ENCODE results near the gene CHI3L2. TPM values are rescaled to one million over a fixed set of nuclear protein-coding genes. Genes with fewer than 3 reads are reported as not detected.

The CHI3L2 gene
- total RNA-seq, 6 donors from 2014 or later = 2.1 to 115 (median 21.3) TPM

DNA sequence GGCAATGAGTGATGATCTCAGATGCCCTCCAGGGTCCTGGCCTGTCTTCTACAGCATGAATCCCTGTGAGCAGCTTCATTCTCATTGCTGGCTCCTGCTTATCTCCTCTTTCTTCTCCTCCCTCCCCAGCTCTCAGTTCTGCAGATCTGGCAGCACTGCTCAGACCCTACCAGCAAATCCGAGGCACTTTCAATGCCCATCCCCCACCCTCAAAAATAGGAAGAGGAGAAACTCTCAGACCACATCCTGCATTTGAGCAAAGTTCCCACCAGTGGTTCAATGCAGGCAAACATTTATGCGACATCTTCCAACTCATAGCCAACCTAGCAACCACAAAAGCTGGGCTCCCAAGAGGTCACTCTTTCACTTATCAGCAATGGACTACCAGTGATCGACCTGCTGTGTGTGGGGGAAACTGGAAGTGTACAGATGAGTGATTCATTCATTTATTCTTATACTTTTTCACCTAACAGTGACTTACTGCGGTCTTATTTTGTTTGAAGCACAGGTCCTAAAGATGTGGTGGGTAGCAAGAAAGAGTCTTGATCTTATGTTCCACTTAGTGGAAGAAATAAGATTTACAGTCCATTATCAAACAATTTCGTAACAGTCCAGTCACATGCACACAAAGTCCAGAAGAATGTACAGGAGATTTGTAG is 5.8 kb upstream of the CHI3L2 start:
- 46 to 58% methylated on average over 5 of the region's 5 CpGs for WGBS, 2 donors
- no peak overlapping the region for H3K4me3 ChIP-seq
- peak in 1 of 2 donors; percentile 40 for DNase-seq
- no peaks in the 10 kb centered on the region for H3K27me3 ChIP-seq
- peak overlapping the region in 3 of 4 donors; percentile 22 to 63 (median 37) for H3K27ac ChIP-seq
- H3K4me1 ChIP-seq = peaks cover 13 to 34% (median 26%) of the 10 kb centered on the region in 4 donors
- no peaks in the 10 kb centered on the region for H3K36me3 ChIP-seq
- no peaks in the 10 kb centered on the region for H3K9me3 ChIP-seq
- TF ChIP-seq EP300 (IDR thresholded peaks at IDR 0.05) = no peak
- TF ChIP-seq POLR2AphosphoS5 (IDR thresholded peaks at IDR 0.05) = peak in 1 of 2 donors; percentile 13
- peak; percentile 20 to 39 for ATAC-seq (ENCODE audit: low FRiP score in 2 of 2)

DNA sequence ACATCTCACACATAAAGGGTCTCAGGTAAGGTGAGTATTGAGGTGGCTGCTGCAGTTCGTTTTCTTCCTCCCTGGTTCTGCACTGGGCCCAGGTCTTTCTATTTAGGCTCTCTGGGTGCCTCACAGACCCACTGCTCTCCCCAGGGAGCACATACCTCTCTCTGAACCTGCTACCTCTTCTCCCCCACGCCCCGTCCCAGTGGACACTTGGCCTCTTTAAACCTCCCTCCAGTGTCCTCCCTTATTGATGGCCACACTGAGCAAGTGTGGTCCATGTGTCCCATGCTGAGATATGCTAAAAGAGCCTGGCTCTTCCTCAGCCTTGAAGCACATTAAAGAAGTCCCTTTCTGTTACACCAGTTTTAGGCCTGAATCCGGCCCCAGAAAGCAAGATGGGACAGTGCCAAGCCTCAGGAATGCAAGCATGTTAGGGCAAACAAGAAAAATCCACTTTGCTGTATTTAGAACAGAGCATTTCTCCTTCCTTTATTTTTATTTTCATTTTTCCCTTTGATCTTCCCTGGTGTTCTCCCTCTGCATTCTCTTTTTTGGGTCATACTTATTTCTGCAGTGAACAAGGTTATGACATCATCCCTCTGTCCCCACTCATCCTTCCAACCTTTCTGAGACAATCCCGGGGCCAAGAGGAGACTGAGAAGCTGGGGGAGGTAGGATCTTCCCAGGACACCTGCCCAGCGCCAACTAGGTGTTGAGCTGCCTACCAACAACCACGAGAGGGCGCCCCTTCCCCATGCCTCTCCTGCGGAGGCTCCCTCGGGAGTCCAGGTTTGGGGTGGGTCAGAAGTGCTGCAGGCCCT is 5.0 kb upstream of the CHI3L2 start:
- TF ChIP-seq, protein P1, sequence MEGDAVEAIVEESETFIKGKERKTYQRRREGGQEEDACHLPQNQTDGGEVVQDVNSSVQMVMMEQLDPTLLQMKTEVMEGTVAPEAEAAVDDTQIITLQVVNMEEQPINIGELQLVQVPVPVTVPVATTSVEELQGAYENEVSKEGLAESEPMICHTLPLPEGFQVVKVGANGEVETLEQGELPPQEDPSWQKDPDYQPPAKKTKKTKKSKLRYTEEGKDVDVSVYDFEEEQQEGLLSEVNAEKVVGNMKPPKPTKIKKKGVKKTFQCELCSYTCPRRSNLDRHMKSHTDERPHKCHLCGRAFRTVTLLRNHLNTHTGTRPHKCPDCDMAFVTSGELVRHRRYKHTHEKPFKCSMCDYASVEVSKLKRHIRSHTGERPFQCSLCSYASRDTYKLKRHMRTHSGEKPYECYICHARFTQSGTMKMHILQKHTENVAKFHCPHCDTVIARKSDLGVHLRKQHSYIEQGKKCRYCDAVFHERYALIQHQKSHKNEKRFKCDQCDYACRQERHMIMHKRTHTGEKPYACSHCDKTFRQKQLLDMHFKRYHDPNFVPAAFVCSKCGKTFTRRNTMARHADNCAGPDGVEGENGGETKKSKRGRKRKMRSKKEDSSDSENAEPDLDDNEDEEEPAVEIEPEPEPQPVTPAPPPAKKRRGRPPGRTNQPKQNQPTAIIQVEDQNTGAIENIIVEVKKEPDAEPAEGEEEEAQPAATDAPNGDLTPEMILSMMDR (IDR thresholded peaks at IDR 0.05) = peak; percentile 80 to 91 (median 88)
- TF ChIP-seq POLR2A (IDR thresholded peaks at IDR 0.05) (no peak), EP300 (IDR thresholded peaks at IDR 0.05) (no peak), POLR2AphosphoS5 (IDR thresholded peaks at IDR 0.05) (no peak)
- no peaks in the 10 kb centered on the region for H3K9me3 ChIP-seq
- H3K27ac ChIP-seq = peak overlapping the region; percentile 2 to 63 (median 30)
- peak; percentile 82 to 90 for ATAC-seq (ENCODE audit: low FRiP score in 2 of 2)
- H3K27me3 ChIP-seq = no peaks in the 10 kb centered on the region
- no peaks in the 10 kb centered on the region for H3K36me3 ChIP-seq
- WGBS, 2 donors = 25% methylated on average over 10 of the region's 10 CpGs
- DNase-seq = peak in 1 of 2 donors; percentile 91
- H3K4me3 ChIP-seq = no peak overlapping the region
- H3K4me1 ChIP-seq = peaks cover 21 to 38% (median 33%) of the 10 kb centered on the region in 4 donors

DNA sequence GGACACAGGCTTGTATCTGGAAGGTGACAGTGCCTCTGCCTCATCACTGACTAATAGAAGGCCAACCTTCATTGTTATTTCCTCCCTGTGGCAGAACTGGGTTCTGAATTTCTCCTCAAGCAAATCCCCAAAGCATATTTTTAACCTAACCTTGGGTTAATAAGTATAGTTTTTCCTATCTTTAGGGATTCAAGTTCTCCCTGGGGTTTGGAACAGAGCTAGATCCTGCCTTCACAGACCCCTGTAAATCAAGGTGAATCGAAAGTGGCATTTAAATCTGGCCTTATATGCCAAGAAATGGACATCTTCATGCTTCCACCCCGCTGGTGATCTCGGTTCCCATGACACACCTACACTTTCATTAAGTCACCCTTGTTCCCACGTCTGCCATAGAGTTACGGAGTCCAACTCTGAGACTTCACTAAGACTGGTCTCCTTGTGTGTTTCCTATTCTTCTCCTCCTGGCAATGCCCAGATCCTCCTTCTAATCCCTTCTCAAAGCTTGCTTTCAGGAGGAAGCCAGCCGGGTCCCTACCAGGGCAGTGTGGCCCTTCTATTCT is 4.3 kb upstream of the CHI3L2 start:
- Histone ChIP-seq H3K27me3 (no peaks in the 10 kb centered on the region), H3K4me1 (peaks cover 21 to 43% (median 39%) of the 10 kb centered on the region in 4 donors), H3K9me3 (no peaks in the 10 kb centered on the region), H3K36me3 (no peaks in the 10 kb centered on the region), H3K27ac (peak overlapping the region in 2 of 4 donors; percentile 2 to 63), H3K4me3 (no peak overlapping the region)
- ATAC-seq (ENCODE audit: low FRiP score in 2 of 2) (no peak), DNase-seq (no peak)
- TF ChIP-seq POLR2A (IDR thresholded peaks at IDR 0.05) = no peak
- no peak for TF ChIP-seq POLR2AphosphoS5 (IDR thresholded peaks at IDR 0.05)
- TF ChIP-seq EP300 (IDR thresholded peaks at IDR 0.05) = no peak
- WGBS, 2 donors = 81% methylated on average over 6 of the region's 6 CpGs

GRCh38 chr1:111225091-111225490 is 2.4 kb upstream of the CHI3L2 start:
- no peaks in the 10 kb centered on the region for H3K9me3 ChIP-seq
- no peak for ATAC-seq (ENCODE audit: low FRiP score in 2 of 2)

GRCh38 chr1:111225717-111226400 is 1.7 kb upstream of the CHI3L2 start:
- Histone ChIP-seq H3K36me3 (no peaks in the 10 kb centered on the region), H3K27ac (no peak overlapping the region), H3K4me1 (peaks cover 18 to 43% (median 40%) of the 10 kb centered on the region in 4 donors), H3K4me3 (no peak overlapping the region), H3K9me3 (no peaks in the 10 kb centered on the region), H3K27me3 (no peaks in the 10 kb centered on the region)
- no peak for DNase-seq
- ATAC-seq (ENCODE audit: low FRiP score in 2 of 2) = no peak
- WGBS, 2 donors = 65 to 67% methylated on average over 6 of the region's 6 CpGs
- TF ChIP-seq EP300 (IDR thresholded peaks at IDR 0.05) (no peak), POLR2A (IDR thresholded peaks at IDR 0.05) (no peak), POLR2AphosphoS5 (IDR thresholded peaks at IDR 0.05) (no peak)
- TF ChIP-seq, protein P1 (IDR thresholded peaks at IDR 0.05) = no peak

More at GRCh38 chr1:111225091-111225490, 2.4 kb upstream of the CHI3L2 start:
- H3K4me1 ChIP-seq = peaks cover 18 to 46% (median 42%) of the 10 kb centered on the region in 4 donors
- DNase-seq = no peak
- H3K36me3 ChIP-seq = no peaks in the 10 kb centered on the region
- no peak overlapping the region for H3K4me3 ChIP-seq
- H3K27me3 ChIP-seq = no peaks in the 10 kb centered on the region
- TF ChIP-seq, protein P1 (IDR thresholded peaks at IDR 0.05) = no peak
- TF ChIP-seq POLR2A (IDR thresholded peaks at IDR 0.05) = no peak
- TF ChIP-seq EP300 (IDR thresholded peaks at IDR 0.05) = no peak
- no peak for TF ChIP-seq POLR2AphosphoS5 (IDR thresholded peaks at IDR 0.05)
- no peak overlapping the region for H3K27ac ChIP-seq

Measured in upper lobe of left lung (tissue), 6 donors.